H9 (cell line): ENCODE data around the gene CACNA1D. TPM values are rescaled to one million over a fixed set of nuclear protein-coding genes. Genes with fewer than 3 reads are reported as not detected.

ENCODE experiments used
- DNase-seq: peaks from one replicate; pipeline ENCODE4 v3.0.0-alpha.2; 2017
- H2AFZ ChIP-seq: one replicate; pipeline ENCODE4 v1.6.1; 2013; ENCODE audit warnings: mild to moderate bottlenecking, low read length, control low read depth, moderate library complexity
- H2AK5ac ChIP-seq: 2 replicates; pipeline ENCODE4 v1.6.1; 2013; ENCODE audit warnings: low read length, control low read depth, mixed read lengths; ENCODE audit not compliant: insufficient read length
- H2BK120ac ChIP-seq: one replicate; pipeline ENCODE4 v1.6.1; 2013; ENCODE audit warnings: low read depth, mild to moderate bottlenecking, low read length, control low read depth, inconsistent platforms; ENCODE audit not compliant: poor library complexity, severe bottlenecking
- H2BK12ac ChIP-seq: 2 replicates; pipeline ENCODE4 v1.6.1; 2013; ENCODE audit warnings: low read length, control low read depth, mixed read lengths, low read depth; ENCODE audit not compliant: insufficient read length
- H2BK15ac ChIP-seq: 2 replicates; pipeline ENCODE4 v1.6.1; 2013; ENCODE audit warnings: low read depth, low read length, control low read depth
- H2BK20ac ChIP-seq: one replicate; pipeline ENCODE4 v1.6.1; 2013; ENCODE audit warnings: low read depth, mild to moderate bottlenecking, low read length, control low read depth, inconsistent platforms; ENCODE audit not compliant: poor library complexity, severe bottlenecking
- H2BK5ac ChIP-seq: 2 replicates; pipeline ENCODE4 v1.6.1; 2013; ENCODE audit warnings: low read length, control low read depth, mixed read lengths; ENCODE audit not compliant: insufficient read length
- H3K14ac ChIP-seq: 2 replicates; pipeline ENCODE4 v1.6.1; 2013; ENCODE audit warnings: low read length, control low read depth; ENCODE audit not compliant: insufficient read depth
- H3K18ac ChIP-seq: 2 replicates; pipeline ENCODE4 v1.6.1; 2013; ENCODE audit warnings: low read depth, mild to moderate bottlenecking, mixed read lengths, low read length, control low read depth; ENCODE audit not compliant: insufficient read length
- H3K23ac ChIP-seq: 2 replicates; pipeline ENCODE4 v1.6.1; 2013; ENCODE audit warnings: low read length, control low read depth, mixed read lengths, low read depth; ENCODE audit not compliant: insufficient read length
- H3K23me2 ChIP-seq: 2 replicates; pipeline ENCODE4 v1.6.1; 2013; ENCODE audit warnings: low read depth, mild to moderate bottlenecking, mixed read lengths, low read length, control low read depth; ENCODE audit not compliant: insufficient read length, poor library complexity, severe bottlenecking
- H3K27ac ChIP-seq: 2 replicates; pipeline ENCODE4 v1.5.1; 2013; ENCODE audit warnings: low read length, control low read depth, mixed read lengths, low read depth; ENCODE audit not compliant: insufficient read length
- H3K27me3 ChIP-seq: 2 replicates; pipeline ENCODE4 v1.6.1; 2013; ENCODE audit warnings: low read length, control low read depth, inconsistent platforms; ENCODE audit not compliant: insufficient read depth
- H3K4ac ChIP-seq: 2 replicates; pipeline ENCODE4 v1.6.1; 2013; ENCODE audit warnings: low read depth, mild to moderate bottlenecking, control low read depth, inconsistent platforms, low read length, moderate library complexity
- H3K4me1 ChIP-seq: 2 replicates; pipeline ENCODE4 v1.6.1; 2013; ENCODE audit warnings: low read length, control low read depth, inconsistent platforms; ENCODE audit not compliant: insufficient read depth
- H3K4me2 ChIP-seq: 2 replicates; pipeline ENCODE4 v1.6.1; 2013; ENCODE audit warnings: low read length, control low read depth, mixed read lengths; ENCODE audit not compliant: insufficient read length, insufficient read depth
- H3K56ac ChIP-seq: 2 replicates; pipeline ENCODE4 v1.6.1; 2013; ENCODE audit warnings: low read depth, mild to moderate bottlenecking, mixed read lengths, low read length, control low read depth; ENCODE audit not compliant: insufficient read length
- H3K79me1 ChIP-seq: 2 replicates; pipeline ENCODE4 v1.6.1; 2013; ENCODE audit warnings: low read depth, mild to moderate bottlenecking, moderate library complexity, low read length, control low read depth, inconsistent platforms; ENCODE audit not compliant: insufficient read depth, poor library complexity, severe bottlenecking
- H3K79me2 ChIP-seq: 2 replicates; pipeline ENCODE4 v1.6.1; 2013; ENCODE audit warnings: low read length, control low read depth, inconsistent platforms; ENCODE audit not compliant: insufficient read depth
- H3K9ac ChIP-seq: 2 replicates; pipeline ENCODE4 v1.6.1; 2013; ENCODE audit warnings: low read length, control low read depth, mixed read lengths; ENCODE audit not compliant: insufficient read length; ENCODE audit errors: extremely low read depth
- H3K9me3 ChIP-seq: one replicate; pipeline ENCODE4 v1.6.1; 2013; ENCODE audit warnings: low read depth, low read length, inconsistent platforms; ENCODE audit not compliant: control insufficient read depth
- H3T11ph ChIP-seq: one replicate; pipeline ENCODE4 v1.6.1; 2013; ENCODE audit warnings: mild to moderate bottlenecking, low read length, control low read depth, inconsistent platforms
- H4K20me1 ChIP-seq: one replicate; pipeline ENCODE4 v1.6.1; 2013; ENCODE audit not compliant: control insufficient read depth, insufficient read length, insufficient read depth
- H4K5ac ChIP-seq: 2 replicates; pipeline ENCODE4 v1.6.1; 2013; ENCODE audit warnings: low read depth, mild to moderate bottlenecking, mixed read lengths, low read length, control low read depth; ENCODE audit not compliant: insufficient read length
- H4K8ac ChIP-seq: replicated peaks from 2 replicates; pipeline ENCODE4 v1.6.1; 2013; ENCODE audit warnings: low read length, control low read depth, mixed read lengths, low read depth; ENCODE audit not compliant: insufficient read length
- H4K91ac ChIP-seq: 2 replicates; pipeline ENCODE4 v1.6.1; 2013; ENCODE audit warnings: low read depth, mild to moderate bottlenecking, moderate library complexity, mixed read lengths, low read length, control low read depth; ENCODE audit not compliant: insufficient read length
- H3K27ac Mint-ChIP-seq, 3 experiments: 2 replicates in 2 of 3; 3 replicates in 1 of 3; pipeline ENCODE4 v1.8.0; 2020 to 2021; ENCODE audit warnings: mixed read lengths in 3 of 3, mild to moderate bottlenecking in 1 of 3, moderate library complexity in 1 of 3
- H3K27me3 Mint-ChIP-seq: 2 replicates; pipeline ENCODE4 v1.8.0; 2021; ENCODE audit warnings: low read depth, mild to moderate bottlenecking, moderate library complexity, mixed read lengths
- H3K36me3 Mint-ChIP-seq, 3 experiments: 2 replicates in 2 of 3; 3 replicates in 1 of 3; pipeline ENCODE4 v1.8.0; 2020 to 2021; ENCODE audit warnings: low read depth in 3 of 3, mixed read lengths in 3 of 3; ENCODE audit not compliant: insufficient read depth in 1 of 3
- H3K4me1 Mint-ChIP-seq, 2 experiments: 2 replicates each; pipeline ENCODE4 v1.8.0; 2020; ENCODE audit warnings: mixed read lengths in 2 of 2
- H3K4me3 Mint-ChIP-seq, 2 experiments: 2 replicates in 1 of 2; 3 replicates in 1 of 2; pipeline ENCODE4 v1.8.0; 2020 to 2021; ENCODE audit warnings: mild to moderate bottlenecking in 2 of 2, mixed read lengths in 2 of 2, moderate library complexity in 1 of 2
- H3K9me3 Mint-ChIP-seq, 2 experiments: 2 replicates in 1 of 2; 3 replicates in 1 of 2; pipeline ENCODE4 v1.8.0; 2020; ENCODE audit warnings: mild to moderate bottlenecking in 2 of 2, mixed read lengths in 2 of 2, moderate library complexity in 1 of 2
- WGBS: extraction: QIAGEN DNeasy Blood & Tissue Kit; methylation state at CpG from one replicate; pipeline ENCODE4 v1.1.7; 2013; ENCODE audit warnings: missing lambda C conversion rate, low lambda C conversion rate, mixed read lengths; ENCODE audit not compliant: insufficient read length; ENCODE audit errors: extremely low coverage; 5-methylcytosine and 5-hydroxymethylcytosine counted together
- total RNA-seq: library from RNA; stranded (reverse); gene quantifications from 2 replicates; pipeline ENCODE4 v1.2.1, GENCODE V29; 2021
- TF ChIP-seq, protein P1 (sequence below): fragments of 200-600 bp; sonication (generic); conservative IDR thresholded peaks from 3 replicates; pipeline ENCODE4 v1.8.0; 2021; ENCODE audit warnings: antibody characterized with exemption, mild to moderate bottlenecking

Gene CACNA1D
- total RNA-seq, 1 experiment from 2014 or later = 3.5 TPM

DNA sequence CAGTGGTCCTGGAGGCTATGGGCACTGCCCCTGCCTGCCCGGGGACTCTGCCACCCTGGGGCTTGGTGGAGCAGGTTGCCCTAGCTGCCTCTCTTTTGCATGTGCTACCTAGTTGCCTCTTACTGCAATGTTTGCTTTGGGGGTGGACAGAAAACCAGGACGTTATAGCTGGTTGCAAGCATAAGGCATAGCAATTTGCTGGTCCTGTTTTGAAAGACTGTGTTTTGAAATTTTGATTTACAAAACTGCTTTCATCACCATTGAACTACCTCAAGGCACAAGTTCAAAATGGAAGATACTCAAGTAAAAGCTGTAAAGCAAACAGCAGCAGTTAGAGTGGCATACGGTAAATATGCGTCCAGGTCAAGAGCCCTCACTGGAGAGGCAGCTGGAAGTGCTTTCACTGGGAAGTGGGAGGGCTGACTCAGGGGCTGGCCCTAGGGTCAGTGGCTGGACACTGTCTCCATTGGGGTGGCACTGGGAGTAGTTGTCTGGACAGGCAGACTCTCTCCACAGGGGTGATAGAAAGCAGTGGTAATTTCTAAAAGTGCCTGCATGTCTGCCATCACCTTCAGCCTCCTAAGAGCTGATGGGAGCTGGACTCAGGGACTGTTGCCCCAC is 213.7 kb downstream of the CACNA1D start:
- peak; percentile 15 for DNase-seq
- H3K23me2 ChIP-seq = no peaks in the 10 kb centered on the region
- Mint-ChIP-seq H3K27me3 (peaks cover 1% of the 10 kb centered on the region; the same call in 1 of the 2 replicates), H3K9me3 (no peaks in the 10 kb centered on the region), H3K4me1 (peaks cover 16 to 21% of the 10 kb centered on the region in 2 experiments), H3K27ac (no peak overlapping the region), H3K4me3 (no peak overlapping the region), H3K36me3 (no peaks in the 10 kb centered on the region)
- H3K79me1 ChIP-seq = no peaks in the 10 kb centered on the region
- H3K4me2 ChIP-seq = no peak overlapping the region
- no peaks in the 10 kb centered on the region for H4K20me1 ChIP-seq
- H3T11ph ChIP-seq = no peak overlapping the region
- H3K23ac ChIP-seq = no peak overlapping the region
- H3K9me3 ChIP-seq = no peaks in the 10 kb centered on the region
- H2BK5ac ChIP-seq = no peak overlapping the region
- TF ChIP-seq, protein P1, sequence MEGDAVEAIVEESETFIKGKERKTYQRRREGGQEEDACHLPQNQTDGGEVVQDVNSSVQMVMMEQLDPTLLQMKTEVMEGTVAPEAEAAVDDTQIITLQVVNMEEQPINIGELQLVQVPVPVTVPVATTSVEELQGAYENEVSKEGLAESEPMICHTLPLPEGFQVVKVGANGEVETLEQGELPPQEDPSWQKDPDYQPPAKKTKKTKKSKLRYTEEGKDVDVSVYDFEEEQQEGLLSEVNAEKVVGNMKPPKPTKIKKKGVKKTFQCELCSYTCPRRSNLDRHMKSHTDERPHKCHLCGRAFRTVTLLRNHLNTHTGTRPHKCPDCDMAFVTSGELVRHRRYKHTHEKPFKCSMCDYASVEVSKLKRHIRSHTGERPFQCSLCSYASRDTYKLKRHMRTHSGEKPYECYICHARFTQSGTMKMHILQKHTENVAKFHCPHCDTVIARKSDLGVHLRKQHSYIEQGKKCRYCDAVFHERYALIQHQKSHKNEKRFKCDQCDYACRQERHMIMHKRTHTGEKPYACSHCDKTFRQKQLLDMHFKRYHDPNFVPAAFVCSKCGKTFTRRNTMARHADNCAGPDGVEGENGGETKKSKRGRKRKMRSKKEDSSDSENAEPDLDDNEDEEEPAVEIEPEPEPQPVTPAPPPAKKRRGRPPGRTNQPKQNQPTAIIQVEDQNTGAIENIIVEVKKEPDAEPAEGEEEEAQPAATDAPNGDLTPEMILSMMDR = no peak; the same call in 2 of the 3 replicates
- H3K18ac ChIP-seq = no peak overlapping the region
- H3K4me1 ChIP-seq = no peaks in the 10 kb centered on the region
- H3K4ac ChIP-seq = no peak overlapping the region
- no peak overlapping the region for H4K8ac ChIP-seq
- H4K5ac ChIP-seq = no peak overlapping the region
- no peak overlapping the region for H2AFZ ChIP-seq
- no peak overlapping the region for H2BK12ac ChIP-seq
- no peak overlapping the region for H2BK20ac ChIP-seq
- no peak overlapping the region for H2BK120ac ChIP-seq
- no peak overlapping the region for H3K27ac ChIP-seq
- H3K9ac ChIP-seq = no peak overlapping the region
- no peaks in the 10 kb centered on the region for H3K79me2 ChIP-seq
- H2BK15ac ChIP-seq = no peak overlapping the region
- WGBS = no CpG with 5 or more reads among the region's 4 CpGs
- no peaks in the 10 kb centered on the region for H3K27me3 ChIP-seq
- H4K91ac ChIP-seq = no peak overlapping the region
- no peak overlapping the region for H3K56ac ChIP-seq
- H2AK5ac ChIP-seq = no peak overlapping the region
- no peak overlapping the region; the same call in 1 of the 2 replicates for H3K14ac ChIP-seq
